Stomach (tissue), 4 donors: Measurements from ENCODE around the gene SSTR4.

Source experiments
- CTCF ChIP-seq, 7 experiments: fragments of 450-650 bp in 4 of 7; fragments of 200-600 bp in 3 of 7; sonication (generic) in 3 of 7; IDR thresholded peaks; one replicate each; pipeline ENCODE4 v1.5.1; 2016 to 2019; ENCODE audit warnings: antibody characterized with exemption in 7 of 7, control low read depth in 2 of 7, mild to moderate bottlenecking in 1 of 7
- EP300 ChIP-seq: sonication (generic); formaldehyde crosslinking; IDR thresholded peaks from one replicate; pipeline ENCODE4 v1.6.1; 2017; ENCODE audit warnings: antibody characterized with exemption
- POLR2A ChIP-seq, 4 donors: fragments of 450-650 bp; IDR thresholded peaks; one replicate each; pipeline ENCODE4 v1.6.1; 2016; ENCODE audit warnings: antibody characterized with exemption in 4 of 4, control low read depth in 2 of 4, mild to moderate bottlenecking in 1 of 4, moderate library complexity in 1 of 4

- TF ChIP-seq CTCF (IDR thresholded peaks at IDR 0.05) (no peak), POLR2A (IDR thresholded peaks at IDR 0.05) (no peak), EP300 (no peak)
Observed at GRCh38 chr20:23003077-23003635, 32.0 kb upstream of the SSTR4 start.
